Ammon's horn (tissue), 1 donor: ENCODE data around the gene ERVV-1.
A peak's percentile ranks its signal among the peaks of the same experiment; 100 is the strongest.
"Not testable (repeated sequence)": the region's sequence is repeated elsewhere in the genome, so short reads cannot be mapped to it uniquely, and the experiment has no call there.

Source experiments
- DNase-seq: peaks from one replicate; pipeline ENCODE4 v3.0.0-alpha.2; 2016; ENCODE audit warnings: low spot score

ERVV-1 gene

DNA sequence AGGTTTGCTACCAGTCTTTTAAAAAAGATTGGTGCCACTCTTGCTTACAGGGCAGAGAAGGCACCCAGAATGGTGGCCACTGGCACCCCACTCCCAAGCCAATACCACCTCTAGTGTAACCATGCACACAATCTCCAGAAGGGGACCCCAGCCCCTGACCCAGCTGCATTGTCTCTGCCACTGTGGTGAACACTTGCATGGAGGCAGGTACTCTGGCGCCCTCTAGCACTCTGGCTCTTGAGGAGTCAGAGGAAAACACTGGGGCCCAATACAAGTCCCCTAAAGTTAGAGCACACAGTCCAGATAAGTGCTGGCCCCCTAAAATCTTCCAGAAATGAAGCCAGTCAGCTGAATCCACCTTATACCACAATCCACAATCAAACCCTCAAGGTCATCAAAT, 6.0 kb downstream of the ERVV-1 start:
- no peak for DNase-seq

DNA sequence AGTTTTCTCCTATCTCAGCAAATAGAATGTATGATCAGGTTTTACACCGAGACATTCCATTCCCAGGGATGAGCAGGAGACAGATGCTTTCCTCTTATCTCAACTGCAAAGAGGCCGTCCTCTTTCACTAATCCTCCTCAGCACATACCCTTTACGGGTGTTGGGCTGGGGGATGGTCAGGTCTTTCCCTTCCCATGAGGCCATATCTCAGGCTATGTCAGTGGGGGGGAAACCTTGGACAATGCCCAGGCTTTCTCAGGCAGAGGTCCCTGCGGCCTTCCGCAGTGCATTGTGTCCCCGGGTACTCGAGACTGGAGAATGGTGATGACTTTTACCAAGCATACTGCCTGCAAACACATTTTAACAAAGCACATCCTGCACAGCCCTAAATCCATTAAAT, 14.6 kb downstream of the ERVV-1 start:
- not testable (repeated sequence) for DNase-seq

DNA sequence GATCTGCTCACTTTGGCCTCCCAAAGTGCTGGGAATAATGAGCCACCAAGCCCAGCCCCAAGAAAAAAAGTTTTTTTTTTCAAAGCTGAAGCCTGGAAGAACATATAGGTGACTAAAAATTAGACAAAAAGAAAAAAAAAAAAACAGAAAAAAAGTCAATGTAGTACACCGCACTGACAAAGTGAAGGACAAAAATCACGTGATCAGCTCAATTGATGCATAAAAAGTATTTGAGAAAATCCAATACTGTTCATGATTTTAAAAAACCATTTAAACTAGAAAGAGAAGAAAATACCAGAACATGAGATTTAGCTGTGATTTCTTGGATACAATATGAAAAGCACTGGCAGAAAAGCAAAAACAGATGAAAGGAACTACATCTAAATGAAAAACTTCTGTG, 20.3 kb downstream of the ERVV-1 start:
- no peak for DNase-seq

DNA sequence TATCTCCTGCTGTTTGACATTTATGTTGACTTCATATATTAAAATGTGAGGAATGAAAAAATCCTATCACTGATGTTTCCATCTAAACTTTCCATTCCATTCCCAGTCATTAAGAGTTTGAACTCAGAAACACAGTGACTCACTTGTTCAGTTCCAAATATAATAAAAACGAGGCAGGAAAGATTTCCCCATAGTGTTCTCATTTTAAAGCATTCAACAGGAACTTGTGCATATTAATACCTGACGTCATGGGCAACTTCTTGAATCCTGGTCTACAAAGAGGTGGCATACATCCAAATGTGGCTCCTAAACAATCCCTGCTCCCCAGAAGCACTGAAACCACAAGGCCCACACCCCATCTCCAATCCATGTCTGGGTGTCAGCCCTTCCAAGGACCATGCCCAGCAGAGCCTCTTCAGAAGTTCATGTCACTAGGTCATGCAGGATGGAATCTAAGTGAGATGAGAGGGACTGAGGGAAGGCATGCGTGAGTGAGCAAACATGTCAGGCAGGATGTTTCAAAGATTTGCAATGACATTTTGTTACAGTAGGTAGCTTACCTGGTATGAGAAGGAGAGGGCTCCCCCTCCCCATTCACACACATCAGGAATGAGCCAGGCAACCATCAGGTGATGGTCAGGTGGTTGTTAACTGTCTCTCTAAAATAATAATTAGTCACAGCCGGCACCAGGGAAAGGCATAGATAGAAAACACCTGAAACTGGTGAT, 21.4 kb downstream of the ERVV-1 start:
- DNase-seq, result no peak

DNA sequence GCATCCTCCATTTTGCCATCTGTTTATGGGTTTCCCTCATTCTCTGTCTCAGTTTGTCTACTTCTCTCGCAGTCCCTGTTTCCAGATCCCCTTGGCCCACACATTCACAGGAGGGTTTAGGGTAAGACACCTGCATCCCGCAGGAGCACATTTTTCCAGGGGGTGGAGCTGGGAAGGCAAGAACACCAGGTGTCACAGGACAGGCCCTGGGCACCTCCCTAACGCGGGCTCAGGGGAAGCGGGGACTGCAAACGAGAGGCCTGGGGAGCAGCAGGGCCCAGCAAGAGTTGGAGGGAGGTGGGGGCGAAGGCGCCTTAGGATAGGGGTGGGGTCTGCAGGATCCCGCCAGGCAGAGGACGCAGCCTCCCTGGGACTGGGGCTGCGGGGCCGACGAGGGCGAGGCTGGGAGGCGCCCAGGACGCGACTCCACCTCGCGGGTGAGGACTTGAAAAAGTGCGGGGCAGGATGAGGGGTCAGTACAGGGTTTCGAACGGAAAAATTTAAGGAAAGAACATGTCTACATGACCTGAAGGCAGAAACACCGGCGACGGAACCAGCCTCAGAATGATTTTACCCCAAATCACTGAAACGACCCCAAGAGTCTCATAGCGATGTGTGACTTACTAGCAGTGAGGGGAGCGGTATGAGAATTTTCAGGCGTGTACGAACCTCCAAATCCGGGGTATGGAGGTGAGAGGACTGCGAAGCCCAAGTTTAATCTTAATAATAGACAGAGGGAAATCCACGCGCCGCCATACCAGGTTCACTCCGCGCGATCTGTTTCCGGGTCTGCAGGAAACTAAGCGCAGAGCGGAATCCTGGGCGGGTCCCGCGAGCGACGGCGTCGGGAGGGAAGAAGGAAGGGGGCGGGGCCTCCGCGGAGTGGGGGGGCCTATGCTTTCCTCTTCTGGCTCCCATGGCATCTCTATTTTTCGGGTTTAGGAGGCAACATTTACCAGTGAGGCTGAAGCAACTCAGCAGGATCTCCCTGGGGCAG, 23.7 kb downstream of the ERVV-1 start:
- DNase-seq, result peak; percentile 40

DNA sequence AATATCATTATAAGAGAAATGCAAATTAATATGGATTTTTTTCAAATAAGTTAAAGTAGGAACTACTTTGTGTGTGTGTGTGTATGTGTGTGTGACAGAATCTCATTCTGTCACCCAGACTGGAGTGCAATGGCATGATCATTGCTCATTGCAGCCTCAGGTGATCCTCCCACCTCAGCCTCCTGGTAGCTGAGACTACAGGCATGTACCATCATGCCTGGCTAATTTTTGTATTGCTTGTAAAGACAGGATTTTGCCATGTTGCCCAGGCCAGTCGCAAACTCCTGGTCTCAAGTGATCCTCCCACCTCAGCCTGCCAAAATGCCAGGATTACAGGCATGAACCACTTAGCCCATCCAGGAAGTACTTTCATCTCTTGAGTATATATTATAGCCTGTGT, 27.6 kb downstream of the ERVV-1 start:
- no peak for DNase-seq

DNA sequence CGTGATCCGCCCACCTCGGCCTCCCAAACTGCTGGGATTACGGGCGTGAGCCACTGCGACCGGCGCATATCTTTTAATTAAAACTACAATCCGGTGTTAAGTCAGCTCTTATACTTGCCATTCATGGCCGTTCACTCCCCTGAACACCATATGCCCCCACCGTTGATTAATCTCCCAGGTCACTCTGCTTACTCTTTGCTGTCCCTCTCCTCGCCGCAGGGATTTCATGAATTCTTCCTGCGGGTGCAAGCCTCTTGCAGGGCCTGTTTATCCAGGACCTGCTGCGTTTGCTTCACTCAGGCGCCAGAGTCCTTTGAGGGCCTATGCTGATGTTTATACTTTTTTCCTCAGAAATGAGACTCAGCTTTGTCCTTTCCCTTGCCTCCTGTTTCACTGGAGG, 31.8 kb downstream of the ERVV-1 start:
- no peak for DNase-seq

DNA sequence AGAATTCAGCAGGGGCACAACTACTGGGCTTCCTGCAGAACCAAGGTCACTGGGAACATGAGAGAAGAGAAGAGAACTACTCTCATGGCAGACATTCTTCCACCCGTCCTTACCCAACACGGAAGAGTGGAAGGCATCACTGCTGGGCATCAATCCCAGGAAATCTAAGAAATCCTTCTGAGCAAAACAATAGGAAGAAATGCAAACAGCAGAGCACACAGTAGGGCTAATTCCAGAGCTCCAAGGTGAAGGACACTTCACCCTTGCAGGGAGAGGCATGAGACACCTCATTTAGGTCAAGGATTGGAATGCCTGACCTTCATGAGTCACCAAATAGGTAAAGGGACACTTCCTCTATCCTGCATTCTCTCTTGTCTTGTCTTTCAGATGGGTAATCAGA, 33.7 kb downstream of the ERVV-1 start:
- no peak for DNase-seq

DNA sequence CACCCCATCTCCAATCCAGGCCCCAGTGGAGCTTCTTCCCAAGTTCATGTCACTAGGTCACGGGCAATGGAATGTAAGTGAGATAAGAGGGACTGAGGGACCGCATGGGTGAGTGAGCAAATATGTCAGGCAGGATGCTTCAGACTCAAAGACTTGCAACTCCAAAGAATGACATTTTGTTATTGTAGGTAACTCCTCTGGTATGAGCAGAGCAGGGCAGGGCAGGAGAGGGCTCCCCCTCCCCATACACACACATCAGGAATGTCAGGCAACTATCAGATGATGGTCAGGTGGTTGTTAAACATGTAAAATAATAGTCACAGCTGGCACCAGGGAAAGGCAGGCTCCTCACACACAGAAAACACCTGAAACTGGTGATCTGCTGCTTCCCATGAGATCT, 41.4 kb downstream of the ERVV-1 start:
- no peak for DNase-seq

DNA sequence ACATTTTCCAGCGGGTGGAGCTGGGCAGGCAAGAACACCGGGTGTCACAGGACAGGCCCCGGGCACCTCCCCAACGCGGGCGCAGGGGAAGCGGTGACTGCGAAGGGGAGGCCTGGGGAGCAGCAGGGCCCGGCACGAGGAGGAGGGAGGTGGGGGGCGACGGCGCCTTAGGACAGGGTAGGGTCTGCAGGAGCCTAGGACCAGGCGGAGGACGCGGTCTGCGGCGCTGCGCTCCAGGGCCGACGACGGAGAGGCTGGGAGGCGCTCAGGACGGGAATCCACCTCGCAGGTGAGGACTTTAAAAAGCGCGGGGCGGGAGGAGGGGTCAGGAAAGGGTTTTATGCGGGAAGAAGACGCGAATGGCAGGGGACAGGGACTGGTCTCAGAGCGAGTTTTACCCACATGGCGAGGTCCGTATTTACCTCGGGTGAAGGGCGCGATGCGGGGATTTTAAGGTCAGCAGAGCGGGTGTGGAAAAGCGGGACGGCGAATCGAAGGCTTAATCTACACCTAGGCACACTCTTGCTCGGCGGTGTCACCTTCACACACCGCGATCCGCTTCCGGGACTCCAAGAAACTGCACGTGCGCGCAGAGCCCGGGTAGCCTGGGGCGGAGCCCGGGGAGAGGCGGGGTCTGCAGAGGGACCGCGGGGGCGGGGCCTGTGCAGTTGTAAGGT, 44.3 kb downstream of the ERVV-1 start:
- no peak for DNase-seq
